WTC11 (cell line): ENCODE measurements around the gene PDE4B. TPM values are rescaled to one million over a fixed set of nuclear protein-coding genes. Genes with fewer than 3 reads are reported as not detected.

Experiments
- ATAC-seq: fragments of 200-7000 bp; cut with Tn5 transposase; 2 replicates; pipeline ENCODE4 v1.10.0; 2021; ENCODE audit warnings: mild to moderate bottlenecking, moderate library complexity
- CTCF ChIA-PET: fragments of 300-600 bp; sonication (Branson Sonifier 250); formaldehyde crosslinking; loops from one replicate; lab custom pipeline; 2021; ENCODE audit warnings: antibody characterized with exemption; lab: Charles Lee
- POLR2A ChIA-PET: fragments of 350-600 bp; sonication (Branson Sonifier 250); formaldehyde crosslinking; loops from one replicate; lab custom pipeline; 2021; ENCODE audit warnings: antibody characterized with exemption; lab: Charles Lee
- DNase-seq: peaks from one replicate; pipeline ENCODE4 v3.0.0; 2021; ENCODE audit warnings: low spot score
- H3K27ac Mint-ChIP-seq: 2 replicates; pipeline ENCODE4 v1.8.0; 2021; ENCODE audit warnings: mixed read lengths
- H3K27me3 Mint-ChIP-seq: 2 replicates; pipeline ENCODE4 v1.8.0; 2021; ENCODE audit warnings: low read depth, mild to moderate bottlenecking, moderate library complexity, mixed read lengths
- H3K36me3 Mint-ChIP-seq: 2 replicates; pipeline ENCODE4 v1.8.0; 2021; ENCODE audit warnings: mixed read lengths
- H3K4me1 Mint-ChIP-seq: 2 replicates; pipeline ENCODE4 v1.8.0; 2022; ENCODE audit warnings: mixed read lengths
- H3K4me3 Mint-ChIP-seq: 2 replicates; pipeline ENCODE4 v1.8.0; 2021; ENCODE audit warnings: mild to moderate bottlenecking, moderate library complexity, mixed read lengths
- H3K9me3 Mint-ChIP-seq: 2 replicates; pipeline ENCODE4 v1.8.0; 2021; ENCODE audit warnings: mixed read lengths
- ATF2 ChIP-seq: sonication (generic); formaldehyde crosslinking; IDR thresholded peaks from 2 replicates; pipeline ENCODE4 v1.8.1; 2022; ENCODE audit warnings: low read depth, missing genetic modification reagents, borderline replicate concordance
- ATF6 ChIP-seq: sonication (generic); formaldehyde crosslinking; IDR thresholded peaks from 2 replicates; pipeline ENCODE4 v1.8.1; 2023; ENCODE audit warnings: mild to moderate bottlenecking, missing genetic modification reagents
- E2F1 ChIP-seq: sonication (generic); formaldehyde crosslinking; IDR thresholded peaks from 2 replicates; pipeline ENCODE4 v1.8.0; 2022; ENCODE audit warnings: mild to moderate bottlenecking, missing genetic modification reagents
- ELF4 ChIP-seq: sonication (generic); formaldehyde crosslinking; IDR thresholded peaks from 2 replicates; pipeline ENCODE4 v1.8.1; 2022; ENCODE audit warnings: low read depth, mild to moderate bottlenecking, moderate library complexity, missing genetic modification reagents
- GRHL2 ChIP-seq: fragments of 250-450 bp; sonication (Bioruptor Pico); IDR thresholded peaks from 2 replicates; pipeline ENCODE4 v1.8.0; 2022; ENCODE audit warnings: mild to moderate bottlenecking, moderate library complexity; ENCODE audit not compliant: insufficient replicate concordance, severe bottlenecking
- HMGXB4 ChIP-seq: sonication (generic); formaldehyde crosslinking; IDR thresholded peaks from 2 replicates; pipeline ENCODE4 v1.8.1; 2023; ENCODE audit warnings: mild to moderate bottlenecking, moderate library complexity, missing genetic modification reagents
- MXD4 ChIP-seq: fragments of 250-450 bp; sonication (Bioruptor Pico); IDR thresholded peaks from 2 replicates; pipeline ENCODE4 v1.8.0; 2021; ENCODE audit warnings: mild to moderate bottlenecking, moderate library complexity, borderline replicate concordance
- MYBL2 ChIP-seq: sonication (generic); formaldehyde crosslinking; IDR thresholded peaks from 2 replicates; pipeline ENCODE4 v1.8.1; 2023; ENCODE audit warnings: mild to moderate bottlenecking, moderate library complexity, missing genetic modification reagents
- OVOL2 ChIP-seq: fragments of 250-450 bp; sonication (Bioruptor Pico); IDR thresholded peaks from 2 replicates; pipeline ENCODE4 v1.9.0; 2021; ENCODE audit warnings: mild to moderate bottlenecking, borderline replicate concordance
- PRDM15 ChIP-seq: sonication (generic); formaldehyde crosslinking; IDR thresholded peaks from 2 replicates; pipeline ENCODE4 v1.8.0; 2022; ENCODE audit warnings: missing genetic modification reagents
- SMAD3 ChIP-seq: sonication (generic); formaldehyde crosslinking; IDR thresholded peaks from 2 replicates; pipeline ENCODE4 v1.8.0; 2022; ENCODE audit warnings: missing genetic modification reagents, mild to moderate bottlenecking, borderline replicate concordance
- ZBTB21 ChIP-seq: sonication (generic); formaldehyde crosslinking; IDR thresholded peaks from 2 replicates; pipeline ENCODE4 v1.8.1; 2023; ENCODE audit warnings: mild to moderate bottlenecking, missing genetic modification reagents, borderline replicate concordance
- ZNF219 ChIP-seq: sonication (generic); formaldehyde crosslinking; IDR thresholded peaks from 2 replicates; pipeline ENCODE4 v1.8.0; 2023; ENCODE audit warnings: missing genetic modification reagents, mild to moderate bottlenecking, borderline replicate concordance
- ZNF317 ChIP-seq: sonication (generic); formaldehyde crosslinking; IDR thresholded peaks from 2 replicates; pipeline ENCODE4 v1.8.1; 2023; ENCODE audit warnings: low read depth, mild to moderate bottlenecking, moderate library complexity, missing genetic modification reagents, borderline replicate concordance
- total RNA-seq: library from RNA; stranded (reverse); gene quantifications from 3 replicates; pipeline ENCODE4 v1.2.3, GENCODE V29; 2021

PDE4B gene
- total RNA-seq, 1 experiment from 2014 or later, result 8.0 TPM

GRCh38 chr1:66078412-66078811, 285.7 kb downstream of the PDE4B start (continued):
- TF ChIP-seq ATF6 (CRISPR knock-in tag) (no peak), HMGXB4 (CRISPR knock-in tag) (no peak)
- TF ChIP-seq, all 79 proteins: peak for 0

- CTCF ChIA-PET, result interaction anchor here (0.6 kb wide), 1 partner anchor 511 kb away, joined by 5 read pairs; no protein-coding TSS in a partner anchor
- no peak for TF ChIP-seq MYBL2 (CRISPR knock-in tag)
- no peak for TF ChIP-seq ATF6 (CRISPR knock-in tag)
- no peak for TF ChIP-seq ATF2 (CRISPR knock-in tag)
- TF ChIP-seq ZBTB21 (CRISPR knock-in tag), result no peak
- TF ChIP-seq GRHL2 (CRISPR knock-in tag), result no peak
- no peak for TF ChIP-seq E2F1 (CRISPR knock-in tag)
- TF ChIP-seq ZNF317 (CRISPR knock-in tag), result no peak
- no peak for TF ChIP-seq MXD4 (CRISPR knock-in tag)
- no peak for TF ChIP-seq OVOL2 (CRISPR knock-in tag)
- no peak for TF ChIP-seq ELF4 (CRISPR knock-in tag)
These were observed 290.3 kb downstream of the PDE4B start for GRCh38 chr1:66083003-66083402.

GRCh38 chr1:66084442-66084841, 291.7 kb downstream of the PDE4B start:
- ChIA-PET CTCF (interaction anchor here (1.0 kb wide), 2 partner anchors 97 to 122 kb away, joined by 3 to 4 read pairs; no protein-coding TSS in a partner anchor), POLR2A (interaction anchor here (1.0 kb wide), 1 partner anchor 167 kb away, joined by 4 read pairs; no protein-coding TSS in a partner anchor)
- H3K4me3 Mint-ChIP-seq, result no peak overlapping the region
- no peaks in the 10 kb centered on the region for H3K36me3 Mint-ChIP-seq
- no peaks in the 10 kb centered on the region for H3K4me1 Mint-ChIP-seq
- ATAC-seq, result peak; percentile 96
- no peaks in the 10 kb centered on the region for H3K9me3 Mint-ChIP-seq
- no peak for DNase-seq
- no peaks in the 10 kb centered on the region for H3K27me3 Mint-ChIP-seq
- H3K27ac Mint-ChIP-seq, result no peak overlapping the region
- no peak for TF ChIP-seq HMGXB4 (CRISPR knock-in tag)
- no peak for TF ChIP-seq ZNF219 (CRISPR knock-in tag)
- TF ChIP-seq PRDM15 (CRISPR knock-in tag), result no peak
- no peak for TF ChIP-seq ATF6 (CRISPR knock-in tag)
- no peak for TF ChIP-seq SMAD3

More at GRCh38 chr1:66083003-66083402, 290.3 kb downstream of the PDE4B start:
- no peaks in the 10 kb centered on the region; the same call in 1 of the 2 replicates for H3K27me3 Mint-ChIP-seq
- no peaks in the 10 kb centered on the region for H3K9me3 Mint-ChIP-seq
- DNase-seq, result no peak
- no peaks in the 10 kb centered on the region for H3K36me3 Mint-ChIP-seq
- POLR2A ChIA-PET, result no interaction called here
- ATAC-seq, result no peak
- H3K4me1 Mint-ChIP-seq, result no peaks in the 10 kb centered on the region
- H3K4me3 Mint-ChIP-seq, result no peak overlapping the region
- H3K27ac Mint-ChIP-seq, result no peak overlapping the region
